Fibroblast of lung (primary cell): ENCODE measurements around the gene GARIN5A. TPM values are rescaled to one million over a fixed set of nuclear protein-coding genes. Genes with fewer than 3 reads are reported as not detected.

Experiments
- DNase-seq, 2 donors: peaks; one replicate each; pipeline versions ENCODE4 v3.0.0 to v3.0.0-alpha.2; 2010; ENCODE audit warnings: low read depth in 2 of 2
- H2AFZ ChIP-seq: 2 replicates; pipeline ENCODE4 v1.5.1; 2012; ENCODE audit warnings: low read length, control low read depth, inconsistent platforms
- H3K27ac ChIP-seq: 2 replicates; pipeline ENCODE4 v1.5.1; 2011; ENCODE audit warnings: low read length, control low read depth; ENCODE audit not compliant: insufficient read depth
- H3K27me3 ChIP-seq: 2 replicates; pipeline ENCODE4 v1.5.1; 2011; ENCODE audit warnings: mild to moderate bottlenecking, low read length; ENCODE audit not compliant: control insufficient read depth, insufficient read depth
- H3K36me3 ChIP-seq: 2 replicates; pipeline ENCODE4 v1.5.1; 2011; ENCODE audit warnings: low read length; ENCODE audit not compliant: control insufficient read depth, insufficient read depth
- H3K4me1 ChIP-seq: 2 replicates; pipeline ENCODE4 v1.5.1; 2011; ENCODE audit warnings: low read length; ENCODE audit not compliant: control insufficient read depth, insufficient read depth; ENCODE audit errors: extremely low read depth
- H3K4me2 ChIP-seq: 2 replicates; pipeline ENCODE4 v1.5.1; 2011; ENCODE audit warnings: low read length, control low read depth; ENCODE audit not compliant: insufficient read depth; ENCODE audit errors: extremely low read depth
- H3K4me3 ChIP-seq, 4 experiments: fragments of 200-600 bp in 1 of 4; sonication (generic) in 1 of 4; replicated peaks in 1 of 4; 2 replicates each; pipeline ENCODE4 v1.5.1; 2011 to 2016; ENCODE audit warnings: low read length in 4 of 4, low read depth in 3 of 4, mild to moderate bottlenecking in 3 of 4, control low read depth in 2 of 4, inconsistent platforms in 1 of 4, mixed read lengths in 1 of 4; ENCODE audit not compliant: insufficient read depth in 1 of 4; ENCODE audit errors: control extremely low read depth in 1 of 4
- H3K79me2 ChIP-seq: 2 replicates; pipeline ENCODE4 v1.5.1; 2012; ENCODE audit warnings: mild to moderate bottlenecking, low read length, inconsistent platforms; ENCODE audit not compliant: control insufficient read depth, insufficient read depth
- H3K9ac ChIP-seq: 2 replicates; pipeline ENCODE4 v1.5.1; 2011; ENCODE audit warnings: mild to moderate bottlenecking, low read length, control low read depth; ENCODE audit not compliant: insufficient read depth
- H3K9me3 ChIP-seq: 2 replicates; pipeline ENCODE4 v1.5.1; 2012; ENCODE audit warnings: low read depth, low read length; ENCODE audit not compliant: control insufficient read depth, insufficient read depth
- H4K20me1 ChIP-seq: 2 replicates; pipeline ENCODE4 v1.5.1; 2011; ENCODE audit warnings: low read length; ENCODE audit not compliant: control insufficient read depth, insufficient read depth; ENCODE audit errors: extremely low read depth
- CTCF ChIP-seq, 2 donors: IDR thresholded peaks in 1 of 2; conservative IDR thresholded peaks in 1 of 2; 1 replicate in 1 of 2; 2 replicates in 1 of 2; pipeline ENCODE4 v1.5.1; 2011 to 2012; ENCODE audit warnings: low read length in 2 of 2, control low read depth in 1 of 2, inconsistent platforms in 1 of 2, low read depth in 1 of 2, mild to moderate bottlenecking in 1 of 2
- EZH2 ChIP-seq: IDR thresholded peaks from 2 replicates; pipeline ENCODE4 v1.5.1; 2012; ENCODE audit warnings: low read length, control low read depth, mild to moderate bottlenecking; ENCODE audit errors: missing control alignments
- polyA plus RNA-seq, 2 donors: library from polyadenylated mRNA; depleted of rRNA in 1 of 2; stranded (reverse) in 1 of 2; unstranded in 1 of 2; fragments of >200 nt; gene quantifications; 2 replicates each; pipeline ENCODE4 v1.2.1, GENCODE V29; 2011 to 2012; ENCODE audit warnings: missing spikeins in 1 of 2
- total RNA-seq: library from RNA; depleted of rRNA; stranded (reverse); fragments of >200 nt; gene quantifications from 2 replicates; pipeline ENCODE4 v1.2.1, GENCODE V29; 2014

Gene GARIN5A
- total and polyA plus RNA-seq, 2 donors (not counting 1 experiment from before 2014, with no cell fraction given): 0.11 to 0.66 TPM

GRCh38 chr19:50482271-50482855 is 5.7 kb upstream of the GARIN5A start:
- no peaks in the 10 kb centered on the region for H4K20me1 ChIP-seq
- H3K9me3 ChIP-seq: no peaks in the 10 kb centered on the region
- no peaks in the 10 kb centered on the region for H3K4me1 ChIP-seq
- peaks cover 1% of the 10 kb centered on the region for H3K27me3 ChIP-seq
- H3K4me2 ChIP-seq: no peak overlapping the region
- H3K36me3 ChIP-seq: peaks cover 9% of the 10 kb centered on the region
- no peak overlapping the region for H3K4me3 ChIP-seq
- no peak overlapping the region for H3K9ac ChIP-seq
- TF ChIP-seq EZH2 (no peak), CTCF (conservative IDR thresholded peaks at IDR 0.05 in 1 of 2, IDR thresholded peaks at IDR 0.05 in 1 of 2; ENCODE audit: low read depth in 1 of 2, low read length in 2 of 2) (no peak)
- H3K79me2 ChIP-seq: peaks cover 8% of the 10 kb centered on the region
- no peak overlapping the region for H3K27ac ChIP-seq
- DNase-seq: no peak
- H2AFZ ChIP-seq: no peak overlapping the region

GRCh38 chr19:50481351-50482149 is 4.9 kb upstream of the GARIN5A start:
- H2AFZ ChIP-seq: no peak overlapping the region
- no peak for DNase-seq

More at GRCh38 chr19:50481351-50482149, 4.9 kb upstream of the GARIN5A start:
- Histone ChIP-seq H3K4me1 (no peaks in the 10 kb centered on the region), H3K9ac (no peak overlapping the region), H3K27me3 (no peaks in the 10 kb centered on the region), H3K27ac (no peak overlapping the region), H3K36me3 (peaks cover 9% of the 10 kb centered on the region), H4K20me1 (no peaks in the 10 kb centered on the region), H3K4me2 (no peak overlapping the region), H3K79me2 (peaks cover 8% of the 10 kb centered on the region), H3K9me3 (no peaks in the 10 kb centered on the region), H3K4me3 (no peak overlapping the region)
- TF ChIP-seq EZH2 (no peak), CTCF (conservative IDR thresholded peaks at IDR 0.05 in 1 of 2, IDR thresholded peaks at IDR 0.05 in 1 of 2; ENCODE audit: low read depth in 1 of 2, low read length in 2 of 2) (no peak)
